NCI-H82 (cell line): ENCODE results near the gene CHODL.

Source experiments
- DNase-seq: peaks from one replicate; lab custom pipeline; 2025; lab: John Stamatoyannopoulos, UW

Gene CHODL

GRCh38 chr21:18289876-18290275 is 45.2 kb downstream of the CHODL start:
- DNase-seq: no peak

- DNase-seq: no peak
These were observed 49.5 kb downstream of the CHODL start for GRCh38 chr21:18294100-18294499.

GRCh38 chr21:18298228-18298627 is 53.6 kb downstream of the CHODL start:
- DNase-seq: peak; percentile 6
